ENCODE measurements around the gene TMEM116.
"Not testable (repeated sequence)": the region's sequence is repeated elsewhere in the genome, so short reads cannot be mapped to it uniquely, and the experiment has no call there.

The TMEM116 gene

DNA sequence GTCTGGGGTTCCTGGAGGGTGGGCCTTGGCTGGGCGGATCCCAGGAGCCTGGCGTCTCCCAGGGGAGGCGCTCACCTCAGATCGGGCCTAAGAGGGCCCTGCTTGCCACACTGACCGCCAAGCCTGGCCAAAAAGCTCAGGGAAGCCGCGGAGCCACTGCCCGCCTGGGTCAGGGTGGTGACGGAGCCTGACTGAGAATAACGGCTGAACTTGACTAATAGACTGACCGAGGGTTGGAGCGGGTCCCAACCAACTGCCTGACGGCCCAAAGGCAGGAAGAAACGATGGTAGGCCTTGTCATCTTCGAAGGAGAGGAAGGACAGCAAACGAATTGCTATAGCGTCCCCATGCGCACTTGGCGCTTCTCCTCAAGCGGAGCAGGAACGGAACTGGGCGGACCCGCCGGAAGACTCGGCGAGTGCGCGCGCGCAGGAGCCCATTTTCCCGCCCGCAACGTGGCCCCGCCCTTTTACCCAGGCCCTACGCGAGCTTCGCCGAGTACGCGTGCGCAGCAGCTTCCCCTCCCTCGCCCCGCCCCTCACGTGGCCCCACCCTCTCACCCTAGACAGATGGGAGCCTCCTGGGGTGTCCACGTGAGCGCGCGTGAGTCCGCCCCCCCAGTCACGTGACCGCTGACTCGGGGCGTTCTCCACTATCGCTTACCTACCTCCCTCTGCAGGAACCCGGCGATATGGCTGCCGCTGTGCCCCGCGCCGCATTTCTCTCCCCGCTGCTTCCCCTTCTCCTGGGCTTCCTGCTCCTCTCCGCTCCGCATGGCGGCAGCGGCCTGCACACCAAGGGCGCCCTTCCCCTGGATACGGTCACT is at the start of gene TMEM116, which contains the start of gene ERP29:
Gene TMEM116, minus strand, starts transcription at position 391 of the 826 bp plus-strand sequence. CDS start 7,895 bp downstream, outside the sequence.
Gene ERP29, plus strand, starts transcription at position 652 of the 826 bp plus-strand sequence. Its CDS starts 40 bp downstream, at position 692.
- DNase-seq: peak; percentile 98 to 100 (median 99)
- intact Hi-C loops (cut with DNase I): loop anchor here (5.0 to 10.0 kb wide), 3 partner anchors 92 to 369 kb away; partner anchors contain the start of genes HECTD4, MAPKAPK5 and NAA25

DNA sequence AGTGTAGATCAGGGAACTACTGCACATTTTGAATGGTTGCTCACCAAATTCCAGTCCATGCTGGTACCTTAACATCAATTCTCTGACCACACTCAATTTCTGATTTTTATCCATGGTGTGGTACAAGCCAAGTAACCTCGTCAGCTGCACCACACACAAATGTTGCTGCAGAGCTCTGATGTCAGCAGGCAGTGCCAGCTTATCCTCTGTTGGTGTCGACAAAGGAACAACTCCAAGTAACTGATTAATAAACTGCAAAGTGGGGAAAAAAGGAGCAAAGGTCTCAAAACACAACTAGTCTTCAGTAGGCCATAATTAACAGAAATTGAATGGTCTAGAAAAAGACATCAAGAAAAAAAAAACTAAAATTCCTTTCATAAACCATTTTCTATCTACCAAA is 48.2 kb upstream of the TMEM116 start:
- intact Hi-C loops (cut with DNase I): no loop called here
- no peak for DNase-seq

DNA sequence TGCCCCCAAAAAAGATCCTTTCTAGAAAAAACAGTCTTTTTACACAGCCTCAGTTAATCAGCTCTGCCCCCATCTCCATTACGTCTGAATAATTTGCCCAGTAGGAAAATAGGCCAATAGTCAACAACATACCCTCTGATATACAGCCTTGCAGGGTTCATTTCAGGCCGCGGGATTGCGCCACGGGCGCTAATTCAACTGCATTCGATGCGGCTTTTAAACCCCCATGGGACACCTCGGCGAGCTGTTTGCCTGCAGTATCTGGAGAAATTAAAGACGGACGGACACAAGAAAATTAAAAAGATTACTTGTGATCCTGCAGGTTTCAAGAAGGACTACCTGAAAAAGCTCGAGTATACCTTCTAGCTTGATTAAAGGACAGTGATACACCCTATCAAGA is 36.4 kb upstream of the TMEM116 start:
- DNase-seq: peak in 2 of 42 donors; percentile 2 to 47
- intact Hi-C loops (cut with DNase I): no loop called here

DNA sequence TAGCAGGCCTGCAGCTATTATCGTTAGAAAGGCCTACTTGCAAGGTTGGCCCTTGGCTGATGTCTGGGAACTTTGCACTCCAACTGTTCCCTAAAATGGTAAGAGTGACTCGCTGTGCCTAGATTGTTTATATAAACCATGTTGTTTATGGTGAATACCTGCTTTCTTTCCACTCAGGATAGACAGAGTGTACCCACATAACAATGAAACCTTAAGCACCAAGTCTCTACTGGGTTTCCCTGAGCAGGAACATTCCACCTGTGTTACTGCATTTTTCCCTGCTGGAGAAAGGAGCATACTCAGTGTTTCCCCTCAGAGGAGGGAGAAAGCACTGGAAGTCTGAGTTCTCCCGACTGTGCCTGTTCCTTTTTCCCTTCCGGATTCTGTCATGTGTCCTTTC is 33.0 kb upstream of the TMEM116 start:
- intact Hi-C loops (cut with DNase I): no loop called here
- DNase-seq: no peak

DNA sequence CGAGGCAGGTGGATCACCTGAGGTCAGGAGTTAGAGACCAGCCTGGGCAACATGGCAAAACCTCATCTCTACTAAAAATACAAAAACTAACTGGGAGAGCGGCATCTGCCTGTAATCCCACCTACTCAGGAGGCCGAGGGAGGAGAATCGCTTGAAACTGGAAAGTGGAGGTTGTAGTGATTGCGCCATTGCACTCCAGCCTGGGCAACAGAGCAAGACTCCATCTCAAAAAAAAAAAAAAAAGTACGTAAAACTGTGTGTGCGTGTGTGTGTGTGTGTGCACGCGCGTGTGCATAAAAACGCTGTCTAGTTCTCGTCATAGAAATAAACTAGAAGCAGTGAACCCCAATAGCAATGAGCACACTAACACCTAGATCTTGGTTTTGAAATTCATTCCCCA is 23.6 kb upstream of the TMEM116 start:
- DNase-seq: not testable (repeated sequence)

DNA sequence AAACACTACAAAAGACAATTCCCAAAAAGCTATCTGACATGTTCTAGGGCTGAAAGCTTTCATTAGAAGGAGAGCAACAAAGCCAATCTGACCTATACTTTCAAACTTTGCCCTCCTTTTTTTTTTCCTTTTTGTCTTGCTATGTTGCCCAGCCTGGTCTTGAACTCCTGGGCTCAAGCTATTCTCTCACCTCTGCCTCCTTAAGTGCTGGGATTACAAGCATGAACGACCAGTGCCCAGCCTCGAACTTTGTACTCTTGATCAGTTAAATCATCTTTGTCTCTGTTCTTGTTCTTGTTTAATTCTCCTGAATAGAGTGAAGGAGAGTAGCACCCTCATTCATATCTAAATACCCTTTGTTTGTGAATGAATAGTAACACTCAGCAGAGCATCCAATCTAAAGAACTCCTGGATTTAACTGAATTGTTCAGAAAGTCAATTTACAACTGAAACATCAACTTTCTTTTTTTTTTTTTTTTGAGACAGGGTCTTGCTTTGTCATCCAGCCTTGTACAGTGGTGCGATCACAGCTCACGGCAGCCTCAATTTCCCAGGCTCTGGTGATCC is 22.3 kb upstream of the TMEM116 start:
- intact Hi-C loops (cut with DNase I): no loop called here
- DNase-seq: no peak

More for the DNA sequence above, 23.6 kb upstream of the TMEM116 start:
- intact Hi-C loops (cut with DNase I): not testable (repeated sequence)

DNA sequence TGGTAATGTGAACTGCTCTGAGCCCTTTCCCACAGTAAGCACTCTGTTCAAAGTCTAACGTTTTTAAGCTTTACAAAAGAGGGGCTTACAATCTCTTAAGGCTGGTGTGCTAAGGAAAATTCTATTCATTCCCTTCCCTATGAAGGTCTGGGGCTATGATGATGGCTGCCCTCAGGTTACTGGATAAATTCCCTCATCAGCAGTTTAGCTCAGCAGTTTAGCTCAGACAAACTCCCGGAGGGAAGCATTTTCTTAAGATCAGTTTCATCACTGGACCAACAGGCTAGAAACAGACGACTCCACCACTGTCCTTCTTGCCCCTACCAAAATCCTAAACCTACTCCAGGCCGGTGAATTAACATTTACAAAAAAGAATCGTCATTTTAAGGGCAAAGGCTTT is 19.3 kb upstream of the TMEM116 start:
- no peak for DNase-seq
- intact Hi-C loops (cut with DNase I): no loop called here

DNA sequence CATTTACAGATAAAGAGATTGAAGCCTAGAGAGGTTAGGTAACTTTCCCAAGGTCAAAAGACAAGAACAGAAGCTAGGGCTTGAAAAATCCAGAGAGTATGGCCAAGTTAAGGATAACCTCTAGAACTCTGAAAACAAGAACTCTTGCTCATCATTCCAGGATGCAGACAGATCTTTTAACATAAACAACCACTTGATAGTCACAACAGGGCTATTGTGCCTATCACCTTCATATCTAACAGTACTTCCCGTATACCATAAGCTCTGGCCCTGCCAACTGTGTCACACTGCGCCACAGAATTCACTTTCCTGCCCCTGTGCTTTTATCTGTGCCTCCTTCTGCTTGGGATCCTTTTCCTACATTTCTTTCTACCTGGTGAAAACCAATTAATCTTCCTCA is 18.5 kb upstream of the TMEM116 start:
- intact Hi-C loops (cut with DNase I): no loop called here
- DNase-seq: no peak

DNA sequence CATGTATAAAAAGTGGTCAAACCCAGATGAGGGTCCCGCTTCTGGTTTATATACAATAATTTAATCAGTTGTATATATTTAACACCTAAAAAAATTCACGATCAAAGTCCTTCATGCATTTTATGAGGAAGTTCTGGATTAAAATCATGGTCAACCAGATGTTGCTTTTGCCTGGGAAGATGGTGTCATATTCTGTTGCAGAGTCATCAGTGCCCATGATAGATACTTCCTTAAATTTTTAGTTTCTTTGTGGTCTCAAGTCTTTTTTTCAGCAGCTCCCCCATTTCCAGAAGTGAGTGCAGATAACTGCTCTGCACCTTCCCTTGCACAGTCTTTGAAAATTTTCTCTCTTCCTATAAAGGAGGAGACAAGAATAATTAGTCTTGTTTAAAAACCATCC is 16.3 kb upstream of the TMEM116 start:
- no peak for DNase-seq
- intact Hi-C loops (cut with DNase I): no loop called here

DNA sequence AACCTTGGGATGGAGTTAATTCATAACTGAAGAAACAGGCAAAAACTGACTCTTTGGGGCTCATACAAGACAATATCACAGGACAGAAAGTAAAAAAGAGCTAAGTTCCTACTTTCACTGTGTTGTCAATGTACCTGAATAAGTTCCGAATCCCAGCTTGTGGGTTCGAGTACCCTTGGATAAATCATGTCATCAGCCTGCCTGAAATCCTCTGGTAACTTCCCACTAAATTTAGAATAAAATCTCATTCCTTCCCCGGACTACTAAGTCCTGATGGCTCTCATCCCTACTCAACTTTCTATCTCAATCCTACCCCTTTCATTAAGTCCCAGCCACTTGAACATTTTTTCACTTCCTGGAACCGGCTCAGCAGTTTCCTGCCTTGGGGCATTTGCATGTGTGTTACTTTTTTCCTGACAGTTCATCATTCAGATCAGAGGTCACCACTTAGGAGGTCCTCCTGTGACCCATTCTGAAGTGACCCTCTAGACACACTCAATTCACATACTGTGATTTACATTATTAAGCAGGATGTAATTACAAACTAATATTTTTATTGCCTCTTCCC is 12.9 kb upstream of the TMEM116 start:
- intact Hi-C loops (cut with DNase I): no loop called here
- no peak for DNase-seq

DNA sequence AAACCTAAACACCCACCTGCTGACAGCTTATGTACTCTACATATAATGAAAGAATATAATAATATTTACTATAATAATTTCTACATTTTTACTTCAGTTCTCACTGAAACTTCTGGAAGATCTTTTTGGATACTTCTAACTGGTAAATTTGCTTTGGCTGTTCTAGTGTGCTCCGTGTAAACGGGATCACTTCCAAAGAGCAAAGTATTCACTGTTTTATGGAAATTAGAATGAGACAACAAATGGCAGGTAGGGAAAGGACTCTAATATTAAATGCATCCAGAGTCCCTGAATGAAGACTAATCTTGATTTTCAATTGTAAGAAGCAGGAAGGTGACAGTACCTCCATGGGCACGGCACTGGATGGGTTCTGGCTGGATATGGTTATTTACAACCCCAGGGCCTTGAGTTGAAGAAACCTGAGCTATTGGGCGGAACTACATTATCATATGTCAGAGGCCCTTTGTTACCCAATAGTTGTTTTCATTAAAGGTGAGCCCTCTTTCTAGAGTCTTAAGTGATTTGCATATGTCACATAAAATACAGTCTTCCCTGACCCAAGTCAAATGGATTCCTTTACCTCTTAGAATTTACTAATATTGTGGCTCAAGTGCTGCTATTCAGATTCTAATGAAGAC is 10.9 kb upstream of the TMEM116 start:
- no peak for DNase-seq
- intact Hi-C loops (cut with DNase I): no loop called here

DNA sequence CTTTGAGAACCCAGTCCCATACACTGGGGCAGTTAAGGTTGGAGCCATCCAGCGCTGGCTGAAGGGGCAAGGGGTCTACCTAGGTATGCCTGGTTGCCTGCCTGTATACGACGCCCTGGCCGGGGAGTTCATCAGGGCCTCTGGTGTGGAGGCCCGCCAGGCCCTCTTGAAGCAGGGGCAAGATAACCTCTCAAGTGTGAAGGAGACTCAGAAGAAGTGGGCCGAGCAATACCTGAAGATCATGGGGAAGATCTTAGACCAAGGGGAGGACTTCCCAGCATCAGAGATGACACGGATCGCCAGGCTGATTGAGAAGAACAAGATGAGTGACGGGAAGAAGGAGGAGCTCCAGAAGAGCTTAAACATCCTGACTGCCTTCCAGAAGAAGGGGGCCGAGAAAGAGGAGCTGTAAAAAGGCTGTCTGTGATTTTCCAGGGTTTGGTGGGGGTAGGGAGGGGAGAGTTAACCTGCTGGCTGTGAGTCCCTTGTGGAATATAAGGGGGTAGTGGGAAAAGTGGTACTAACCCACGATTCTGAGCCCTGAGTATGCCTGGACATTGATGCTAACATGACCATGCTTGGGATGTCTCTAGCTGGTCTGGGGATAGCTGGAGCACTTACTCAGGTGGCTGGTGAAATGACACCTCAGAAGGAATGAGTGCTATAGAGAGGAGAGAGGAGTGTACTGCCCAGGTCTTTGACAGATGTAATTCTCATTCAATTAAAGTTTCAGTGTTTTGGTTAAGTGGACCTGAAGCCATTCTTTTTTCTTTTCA is 9.5 kb upstream of the TMEM116 start:
- DNase-seq: no peak

DNA sequence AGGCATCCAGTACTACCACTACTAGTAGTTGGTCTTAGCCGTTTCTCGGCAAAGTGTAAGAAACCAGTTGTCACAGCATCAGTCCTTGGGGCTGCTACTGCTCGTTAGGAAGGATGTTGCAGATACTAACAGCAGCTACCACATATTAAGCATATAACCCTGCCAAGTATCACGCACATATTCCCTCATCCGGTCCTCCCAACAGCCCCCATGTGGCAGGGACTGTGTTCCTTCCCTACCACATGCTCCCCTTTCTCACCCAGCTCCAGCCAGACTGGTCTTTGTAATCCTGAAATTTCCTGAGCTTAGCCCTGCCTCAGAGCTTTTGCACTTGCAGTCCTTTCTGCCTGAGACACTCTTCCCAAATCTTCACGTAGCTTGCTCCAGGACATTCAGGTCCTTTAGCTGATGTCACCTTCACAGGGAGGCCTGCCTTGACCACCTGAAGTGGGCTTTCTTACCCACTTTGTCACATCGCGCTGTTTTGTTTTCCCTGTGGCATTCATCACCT is 8.0 kb upstream of the TMEM116 start:
- intact Hi-C loops (cut with DNase I): no loop called here
- no peak for DNase-seq

More for the DNA sequence above, 9.5 kb upstream of the TMEM116 start:
- intact Hi-C loops (cut with DNase I): no loop called here

DNA sequence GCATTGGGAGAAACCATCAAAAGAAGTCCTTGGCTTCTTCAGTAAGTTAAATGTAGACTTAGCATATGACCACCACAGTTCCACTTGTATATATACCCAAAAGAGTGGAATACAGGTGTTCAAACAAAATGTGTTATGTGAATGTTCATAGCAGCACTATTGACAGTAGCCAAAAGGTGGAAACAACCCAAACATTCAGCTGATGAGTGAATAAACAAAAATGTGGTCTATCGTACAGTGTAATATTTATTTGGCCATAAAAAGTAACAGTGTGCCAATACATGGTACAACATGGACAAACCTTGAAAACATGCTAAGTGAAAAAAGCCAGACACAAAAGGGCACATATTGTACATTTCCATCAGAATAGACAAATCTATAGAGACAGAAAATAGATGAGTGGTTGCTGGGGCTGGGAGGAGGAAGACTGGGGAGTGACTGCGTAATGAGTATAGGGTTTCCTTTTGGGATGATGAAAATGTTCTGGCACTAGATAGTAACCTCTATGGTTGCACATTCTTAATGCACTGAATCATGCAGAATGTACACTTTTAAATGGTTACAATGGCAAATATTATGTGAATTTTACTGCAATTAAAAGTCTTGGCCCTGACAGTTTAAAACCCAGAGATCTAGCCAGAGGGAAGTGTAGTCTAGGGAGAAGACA is 5.7 kb upstream of the TMEM116 start:
- DNase-seq: no peak
- intact Hi-C loops (cut with DNase I): loop anchor here (10.0 kb wide), 2 partner anchors 86 to 174 kb away; partner anchors contain the start of genes MAPKAPK5 and NAA25

DNA sequence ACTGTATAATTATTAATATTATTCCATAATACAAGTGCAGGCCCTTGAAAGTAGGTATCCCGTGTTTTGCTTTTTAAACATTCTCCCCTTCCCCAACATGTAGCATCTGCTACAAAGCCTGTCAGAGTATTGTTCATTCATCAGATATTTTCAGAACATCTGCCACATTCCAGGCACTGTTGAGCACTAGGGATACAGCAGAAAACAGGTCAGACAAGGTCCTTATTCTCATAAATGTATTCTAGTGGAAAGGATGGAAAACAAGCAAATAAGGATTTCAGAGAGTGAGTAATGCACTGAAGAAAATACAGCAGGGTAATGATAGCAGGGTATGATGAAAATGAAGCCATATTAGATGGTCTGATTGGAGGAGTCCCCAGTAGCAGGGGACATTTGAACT is 4.1 kb upstream of the TMEM116 start:
- no peak for DNase-seq
- intact Hi-C loops (cut with DNase I): loop anchor here (10.0 kb wide), 2 partner anchors 88 to 172 kb away; partner anchors contain the start of genes MAPKAPK5 and NAA25

DNA sequence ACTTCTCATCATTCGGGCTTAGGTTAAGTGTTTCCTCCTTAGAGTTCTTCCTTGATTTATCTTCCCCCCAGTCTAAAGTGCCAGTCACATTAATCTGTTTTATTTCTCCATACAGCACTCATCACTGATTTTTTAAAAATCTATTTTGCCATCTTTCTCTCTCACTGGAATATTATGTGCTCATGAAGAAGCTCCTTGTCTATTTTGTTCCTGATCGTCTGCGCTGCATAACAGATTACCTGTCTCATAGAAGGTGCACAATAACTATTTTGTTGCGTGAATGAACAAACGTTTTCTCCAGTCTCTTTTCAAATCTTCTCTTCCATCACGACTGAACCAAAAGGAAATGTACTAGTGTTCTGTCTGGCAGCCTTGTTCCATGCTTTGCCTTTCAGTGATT is 3.0 kb upstream of the TMEM116 start:
- intact Hi-C loops (cut with DNase I): loop anchor here (10.0 kb wide), 2 partner anchors 89 to 171 kb away; partner anchors contain the start of genes MAPKAPK5 and NAA25
- DNase-seq: no peak

DNA sequence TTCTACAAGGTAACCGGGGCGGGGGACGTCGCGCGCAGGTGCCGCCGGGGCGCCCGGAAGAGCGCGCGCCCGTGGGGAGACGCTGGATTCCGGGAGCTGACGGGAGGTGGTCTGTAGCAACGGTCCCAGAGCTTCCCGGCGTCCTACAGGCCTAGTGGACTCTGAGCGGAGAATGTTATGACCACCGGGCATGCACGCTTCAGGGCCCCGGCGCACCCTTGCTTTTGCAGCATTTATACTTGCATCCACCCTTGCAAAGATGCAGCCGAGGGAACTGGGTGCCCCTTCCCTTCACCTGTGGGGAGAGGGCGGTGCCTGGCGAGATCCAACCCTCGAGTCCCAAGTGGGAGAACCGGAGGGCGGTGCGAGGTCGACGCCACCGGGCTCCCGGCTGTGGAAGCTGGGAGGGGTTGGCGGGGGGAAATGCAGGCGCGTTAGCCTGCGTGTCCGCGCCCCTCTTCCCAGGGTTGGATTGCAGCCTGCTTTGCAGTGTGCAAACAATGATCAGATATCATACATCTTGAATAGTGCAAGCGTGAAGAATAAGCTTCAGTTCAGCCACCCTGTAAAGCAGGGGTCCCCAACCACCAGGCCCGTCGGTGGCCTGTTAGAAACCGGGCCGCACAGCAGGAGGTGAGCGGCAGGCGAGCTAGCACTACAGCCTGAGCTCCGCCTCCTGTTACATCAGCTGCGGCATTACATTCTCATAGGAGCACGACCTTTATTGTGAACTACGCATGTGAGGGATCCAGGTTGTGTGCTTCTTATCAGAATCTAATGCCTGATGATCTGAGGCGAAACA is 837 bp upstream of the TMEM116 start:
- DNase-seq: peak; percentile 54 to 89 (median 74)
- intact Hi-C loops (cut with DNase I): loop anchor here (5.0 to 10.0 kb wide), 3 partner anchors 91 to 368 kb away; partner anchors contain the start of genes HECTD4, MAPKAPK5 and NAA25

All from head of caudate nucleus (tissue), 42 donors.